Measurements from ENCODE around the gene MRAS.

DNA sequence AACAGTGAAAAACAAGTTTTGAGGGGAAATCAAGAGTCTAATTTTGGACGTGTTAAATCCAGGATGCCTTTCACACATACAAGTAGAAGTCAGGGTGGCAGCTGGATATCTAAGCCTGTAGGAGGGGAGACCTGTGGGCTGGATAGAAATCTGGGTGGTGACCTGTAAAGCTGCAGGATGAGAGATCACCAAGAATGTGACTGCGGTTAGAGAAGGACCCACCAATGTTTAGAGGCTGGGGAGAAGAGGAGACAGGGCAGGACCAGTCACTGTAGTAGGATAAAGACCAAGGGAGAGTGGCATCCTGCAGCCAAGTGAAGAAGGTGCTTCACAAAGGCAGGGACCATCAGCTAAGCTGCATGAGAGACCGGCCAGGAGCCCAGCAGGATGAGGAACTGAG is 36.2 kb downstream of the MRAS start:
- TF ChIP-seq CTCF (conservative IDR thresholded peaks at IDR 0.05; ENCODE audit: low read depth, low read length) (no peak), EZH2 (IDR thresholded peaks at IDR 0.05; ENCODE audit: borderline replicate concordance, low read depth, low read length, poor library complexity, severe bottlenecking) (no peak)

Data from A673 (cell line).